NCI-H187 treated with DMSO at 0.1 percent for 48 hours (cell line): ENCODE data around the gene MAPK8.
"Not testable (repeated sequence)": the region's sequence is repeated elsewhere in the genome, so short reads cannot be mapped to it uniquely, and the experiment has no call there.

ENCODE experiments used
- DNase-seq: peaks from one replicate; lab custom pipeline; 2025; lab: John Stamatoyannopoulos, UW

MAPK8 gene

GRCh38 chr10:48306265-48306869 lies at the start of gene MAPK8:
Gene MAPK8, plus strand, starts transcription at chr10:48306677. Its CDS starts 94,984 bp downstream, at chr10:48401661.
- DNase-seq = peak; percentile 31

DNA sequence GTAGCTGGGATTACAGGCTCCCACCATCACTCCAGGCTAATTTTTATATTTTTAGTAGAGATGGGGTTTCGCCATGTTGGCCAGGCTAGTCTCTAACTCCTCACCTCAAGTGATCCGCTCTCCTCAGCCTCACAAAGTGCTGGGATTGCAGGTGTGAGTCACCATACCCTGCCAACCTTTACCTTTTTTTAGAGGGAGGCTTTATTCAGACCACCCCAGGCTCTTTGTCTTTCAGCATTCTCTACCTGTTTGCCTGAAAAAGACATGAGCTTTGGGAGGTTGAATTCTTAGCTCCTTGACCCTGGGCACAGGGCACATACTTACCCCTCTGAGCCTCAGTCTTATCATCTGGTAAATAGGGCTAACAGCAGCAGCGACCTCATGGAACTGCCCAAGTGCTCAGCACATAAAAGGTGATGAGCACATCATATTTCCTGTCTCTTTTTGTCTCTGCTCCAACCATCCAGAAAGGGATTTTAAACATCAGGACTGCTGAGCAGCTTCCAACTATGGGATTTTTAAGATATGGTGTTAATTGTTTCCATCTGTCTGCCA lies 49.0 kb upstream of the MAPK8 start:
- no peak for DNase-seq

DNA sequence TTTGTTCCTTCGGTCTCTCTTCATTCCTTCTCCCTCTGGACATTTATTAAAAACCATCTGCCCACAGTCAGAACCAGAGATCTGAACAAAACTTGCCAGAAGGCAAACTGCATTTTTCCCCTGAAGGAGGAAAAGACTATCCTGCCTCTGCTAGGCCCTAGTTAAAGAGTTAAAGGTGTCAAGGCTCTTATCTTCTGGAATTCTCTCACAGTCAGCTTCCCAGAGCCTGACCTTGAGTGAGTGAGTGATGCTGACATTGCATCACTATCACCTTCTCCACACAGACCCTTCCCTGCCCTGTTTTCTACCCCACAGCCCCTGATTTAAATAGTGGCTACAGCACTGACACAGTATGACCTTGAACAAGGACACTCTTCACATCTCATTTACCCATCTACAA lies 48.4 kb upstream of the MAPK8 start:
- no peak for DNase-seq

DNA sequence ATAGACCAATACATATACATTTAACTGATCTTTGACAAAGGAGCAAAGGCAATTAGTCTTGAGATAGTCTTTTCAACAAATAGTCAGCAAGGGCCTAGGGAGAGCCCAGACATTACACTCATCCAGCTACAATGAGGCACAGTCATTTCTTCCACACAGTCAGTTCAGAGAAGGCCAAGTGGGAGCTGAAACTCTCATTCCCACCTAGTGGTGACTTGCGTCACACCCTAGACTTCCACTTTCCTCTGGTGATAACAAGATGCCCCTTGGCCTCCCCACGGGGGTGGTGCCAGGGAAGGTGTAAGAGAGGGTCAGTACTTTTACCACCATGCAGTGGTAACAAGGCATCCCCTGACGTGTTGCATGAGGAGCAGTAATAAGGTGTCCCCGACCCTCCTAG lies 39.9 kb upstream of the MAPK8 start:
- no peak for DNase-seq

GRCh38 chr10:48271047-48271730 lies 35.3 kb upstream of the MAPK8 start:
- no peak for DNase-seq

GRCh38 chr10:48272682-48273081 lies 33.8 kb upstream of the MAPK8 start:
- no peak for DNase-seq

DNA sequence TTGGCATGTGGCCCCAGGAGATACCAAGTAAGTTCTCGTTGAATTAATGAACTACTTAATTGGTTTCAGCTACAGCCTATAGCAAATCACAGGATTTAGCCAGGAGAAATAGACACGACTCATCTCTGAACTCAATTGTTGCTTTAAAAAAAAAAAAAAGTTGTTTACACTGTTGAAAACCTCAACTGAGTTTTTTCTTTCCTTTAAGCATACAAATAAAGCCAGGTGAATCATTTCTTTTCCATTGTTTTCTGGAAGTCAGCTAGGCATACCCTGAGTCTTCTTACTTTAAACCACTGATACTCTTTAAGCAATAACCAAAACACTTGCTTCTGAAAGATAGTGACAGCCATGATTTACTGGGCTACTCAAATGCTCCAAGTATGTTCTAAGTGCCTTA lies 32.7 kb upstream of the MAPK8 start:
- DNase-seq = no peak

DNA sequence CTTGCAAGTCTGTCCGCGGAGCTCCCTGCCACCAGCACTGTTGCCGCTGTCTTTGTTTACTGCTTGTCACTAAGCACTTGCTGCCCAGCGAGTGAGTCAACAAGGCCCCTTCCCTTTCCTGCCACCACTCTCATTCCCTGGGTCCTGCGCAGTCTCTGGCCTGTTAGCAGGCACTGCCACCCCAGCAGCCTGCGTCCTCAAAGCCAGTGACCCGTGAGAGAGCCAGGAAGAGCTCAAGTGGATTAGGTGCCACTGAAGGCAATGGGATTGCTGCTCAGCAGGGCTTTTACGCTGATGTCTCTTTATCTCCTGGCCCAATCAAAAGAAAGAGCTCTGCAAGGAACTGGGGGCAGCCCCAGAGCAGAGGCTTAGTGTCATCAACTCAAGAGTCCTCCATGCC lies 31.8 kb upstream of the MAPK8 start, which contains the start of gene FRMPD2:
TSS of gene FRMPD2 (minus strand) at position 61 of the 400 bp plus-strand sequence. CDS start 129 bp downstream, outside the sequence.
- DNase-seq = no peak

DNA sequence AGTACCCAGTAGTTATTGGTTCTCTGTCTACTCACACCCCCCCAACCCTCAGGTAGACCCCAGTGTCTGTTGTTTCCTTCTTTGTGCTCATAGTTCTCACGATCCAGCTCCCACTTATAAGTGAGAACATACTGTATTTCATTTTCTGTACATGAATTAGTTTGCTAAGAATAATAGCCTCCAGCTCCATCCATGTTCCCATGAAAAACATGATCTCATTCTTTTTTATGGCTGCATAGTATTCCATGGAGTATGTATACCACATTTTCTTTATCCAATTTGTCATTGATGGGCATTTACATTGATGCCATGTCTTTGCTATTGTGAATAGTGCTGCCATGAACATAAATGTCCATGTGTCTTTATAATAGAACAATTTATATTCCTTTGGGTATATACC lies 29.4 kb upstream of the MAPK8 start:
- DNase-seq = no peak

DNA sequence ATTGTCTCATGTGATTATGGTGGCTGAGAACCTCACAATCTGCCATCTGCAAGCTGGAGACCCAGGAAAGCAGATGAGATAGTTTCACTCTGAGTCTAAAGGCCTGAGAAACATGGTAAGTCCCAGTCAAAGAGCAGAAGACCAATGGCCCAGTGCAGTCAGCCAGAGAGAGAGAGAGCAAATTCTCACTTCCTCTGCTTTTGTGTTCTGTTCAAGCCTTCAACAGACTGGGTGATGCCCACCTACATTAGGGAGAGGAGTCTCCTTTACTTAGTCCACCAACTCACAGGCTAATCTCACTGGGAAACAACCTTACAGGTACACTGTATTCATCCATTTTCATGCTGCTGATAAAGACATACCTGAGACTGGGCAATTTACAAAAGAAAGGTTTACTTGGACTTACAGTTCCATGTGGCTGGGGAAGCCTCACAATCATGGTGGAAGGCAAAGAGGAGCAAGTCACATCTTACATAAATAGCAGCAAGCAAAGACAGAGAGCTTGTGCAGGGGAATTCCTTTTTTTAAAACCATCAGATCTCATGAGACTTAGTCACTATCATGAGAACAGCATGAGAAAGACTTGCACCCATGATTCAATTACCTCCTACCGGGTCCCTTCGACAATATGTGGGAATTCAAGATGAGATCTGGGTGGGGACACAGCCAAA lies 27.3 kb upstream of the MAPK8 start:
- no peak for DNase-seq

DNA sequence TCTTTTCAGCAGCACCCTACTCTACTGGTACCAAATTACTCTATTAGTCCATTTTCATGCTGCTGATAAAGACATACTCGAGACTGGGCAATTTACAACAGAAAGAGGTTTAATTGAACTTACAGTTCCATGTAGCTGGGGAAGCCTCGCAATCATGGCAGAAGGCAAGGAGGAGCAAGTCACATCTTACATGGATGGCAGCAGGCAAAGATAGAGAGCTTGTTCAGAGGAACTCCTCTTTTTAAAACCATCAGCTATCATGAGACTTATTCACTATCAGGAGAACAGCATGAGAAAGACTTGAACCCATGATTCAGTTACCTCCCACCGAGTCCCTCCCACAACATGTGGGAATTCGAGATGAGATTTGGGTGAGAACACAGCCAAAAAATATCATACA lies 24.8 kb upstream of the MAPK8 start:
- not testable (repeated sequence) for DNase-seq

- DNase-seq = no peak
These were observed 23.6 kb upstream of the MAPK8 start for GRCh38 chr10:48282829-48283228.

- DNase-seq = no peak
These were observed 22.4 kb upstream of the MAPK8 start for GRCh38 chr10:48284002-48284546.

GRCh38 chr10:48284811-48285210 lies 21.7 kb upstream of the MAPK8 start:
- no peak for DNase-seq

DNA sequence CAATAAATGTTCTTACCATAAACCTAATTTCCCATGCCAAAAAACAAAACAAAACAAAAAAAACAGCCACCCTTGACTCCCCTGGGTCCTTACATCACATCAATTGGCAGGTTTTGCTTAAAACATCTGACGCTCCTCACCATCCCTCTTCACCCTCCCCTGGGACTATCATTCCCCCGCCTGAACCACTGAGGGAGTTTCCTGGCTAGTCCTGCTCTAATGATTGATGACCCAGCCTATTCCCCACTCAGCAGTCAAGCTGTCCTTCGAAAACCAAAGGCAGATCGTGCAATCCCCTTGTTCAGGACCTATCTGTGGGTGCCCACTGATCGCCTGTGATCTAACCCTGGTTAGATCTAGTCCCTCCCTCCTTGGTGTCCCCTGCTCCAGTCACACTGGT lies 20.8 kb upstream of the MAPK8 start:
- DNase-seq = no peak

DNA sequence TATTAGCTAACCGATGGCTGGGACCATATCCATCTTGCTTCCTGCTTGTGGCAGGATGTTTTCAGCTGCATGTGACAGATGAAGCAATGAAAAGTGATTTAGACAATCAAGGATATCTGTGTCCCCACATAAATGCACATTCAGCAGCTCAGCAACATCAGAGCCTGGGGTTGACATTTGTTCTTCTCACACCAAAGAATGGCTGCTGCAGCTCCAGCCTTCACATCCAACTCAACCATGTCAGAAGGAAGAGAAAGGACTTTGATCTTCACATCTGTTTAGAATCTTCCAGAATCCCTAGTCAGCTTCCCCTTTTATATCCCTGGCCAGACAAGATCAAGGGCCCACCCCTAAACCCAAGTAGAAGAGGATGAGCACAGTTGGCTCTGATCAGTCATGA lies 20.1 kb upstream of the MAPK8 start:
- DNase-seq = no peak

- no peak for DNase-seq
These were observed 18.8 kb upstream of the MAPK8 start for GRCh38 chr10:48287417-48288391.

GRCh38 chr10:48288661-48289060 lies 17.8 kb upstream of the MAPK8 start:
- DNase-seq = no peak

- DNase-seq = no peak
These were observed 16.8 kb upstream of the MAPK8 start for GRCh38 chr10:48289501-48290238.

DNA sequence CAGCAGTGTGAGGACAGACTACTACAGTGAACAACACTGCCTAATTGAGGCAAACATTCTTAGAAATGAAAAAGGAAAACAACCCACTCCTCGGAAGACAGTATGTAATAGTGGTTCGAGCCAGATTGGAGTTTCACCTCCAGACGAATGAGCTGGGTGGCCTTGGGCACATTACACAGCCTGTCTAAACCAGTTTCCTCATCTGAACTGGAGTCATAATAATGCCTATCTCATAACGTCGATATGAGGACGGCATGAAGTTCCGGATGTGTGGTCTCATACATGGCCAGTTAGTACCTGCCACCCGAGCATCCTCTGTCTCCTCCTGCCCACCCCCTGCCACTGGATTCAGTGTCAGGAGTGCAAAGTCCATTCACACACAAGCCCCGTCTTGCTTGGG lies 16.2 kb upstream of the MAPK8 start:
- DNase-seq = no peak

DNA sequence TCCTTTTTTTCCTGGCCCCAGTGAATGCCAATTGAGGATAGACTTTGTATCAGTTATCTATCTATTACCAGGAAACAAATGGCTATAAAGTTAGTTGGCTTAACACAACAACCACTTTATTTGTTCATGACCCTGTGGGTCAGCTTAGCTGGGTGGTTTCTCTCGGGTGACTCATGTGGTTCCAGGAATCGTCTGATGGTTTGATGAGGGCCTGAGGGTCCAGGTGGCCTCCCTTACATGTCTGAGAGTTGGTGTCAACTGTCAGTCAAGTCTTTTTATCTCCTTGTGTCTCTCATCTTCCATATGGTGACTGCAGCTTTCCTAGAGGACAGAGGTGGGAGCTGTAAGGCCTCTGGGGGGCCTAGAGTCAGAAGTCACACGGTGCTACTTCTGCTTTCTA lies 15.3 kb upstream of the MAPK8 start:
- DNase-seq = no peak
